GM21367 (cell line): ENCODE results near the gene ENDOG.
"Not testable (repeated sequence)": the region's sequence is repeated elsewhere in the genome, so short reads cannot be mapped to it uniquely, and the experiment has no call there.

Experiments
- ATAC-seq: cut with Tn5 transposase; IDR thresholded peaks from one replicate; pipeline ENCODE4 v1.9.1; 2021; ENCODE audit not compliant: unreplicated experiment

Gene ENDOG

GRCh38 chr9:128818099-128818838 is at the start of gene ENDOG:
Gene ENDOG, plus strand, starts transcription at chr9:128818500. Its CDS starts 185 bp downstream, at chr9:128818685.
- peak; percentile 86 for ATAC-seq

DNA sequence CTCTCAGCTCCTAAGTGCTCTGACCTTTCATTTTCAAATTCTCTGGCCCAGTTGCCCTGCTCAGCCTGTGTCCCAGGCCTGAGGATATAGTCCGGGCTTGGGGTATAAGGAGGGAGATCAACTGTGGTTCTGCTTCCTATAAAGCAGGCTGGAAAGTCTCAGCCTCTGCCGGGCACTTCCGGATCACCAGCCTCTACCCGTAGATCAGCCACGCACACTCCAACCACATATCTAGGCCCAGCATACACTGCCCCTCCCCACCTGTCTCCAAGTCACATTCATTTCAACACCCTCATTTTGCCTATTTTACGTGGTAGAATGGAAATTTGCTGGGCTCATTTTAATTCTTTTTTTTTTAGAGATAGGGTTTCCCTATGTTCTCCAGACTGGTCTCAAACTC is 49.7 kb upstream of the ENDOG start:
- ATAC-seq, result no peak

GRCh38 chr9:128770286-128771030 is 47.8 kb upstream of the ENDOG start:
- ATAC-seq, result no peak

- ATAC-seq, result peak; percentile 18
Observed at GRCh38 chr9:128771094-128771721, 47.1 kb upstream of the ENDOG start.

- peak; percentile 70 for ATAC-seq
Observed at GRCh38 chr9:128771745-128772519, 46.4 kb upstream of the ENDOG start, which contains the start of gene ZER1. Gene ZER1, minus strand, starts transcription at chr9:128771927. Its CDS starts 16,362 bp downstream, at chr9:128755565.

- no peak for ATAC-seq
Observed at GRCh38 chr9:128773049-128773448, 45.3 kb upstream of the ENDOG start.

DNA sequence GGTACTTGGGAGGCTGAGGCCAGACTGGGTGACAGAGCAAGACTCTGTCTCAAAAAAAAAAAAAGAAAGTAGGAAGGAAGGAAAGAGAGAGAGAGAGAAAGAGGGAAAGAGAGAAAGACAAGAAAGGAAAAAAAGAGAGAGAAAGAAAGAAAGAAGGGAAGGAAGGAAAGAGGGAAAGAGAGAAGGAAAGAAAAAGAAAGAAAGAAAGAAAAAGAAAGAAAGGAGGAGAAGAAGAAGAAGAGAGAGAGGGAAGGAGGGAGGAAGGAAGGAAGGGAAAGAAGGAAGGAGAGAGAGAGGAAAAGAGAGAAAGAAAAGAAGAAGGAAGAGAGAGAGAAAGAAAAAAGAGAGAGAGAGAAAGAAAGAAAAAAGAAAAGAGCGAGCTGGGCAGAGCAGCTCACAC is 43.5 kb upstream of the ENDOG start:
- no peak for ATAC-seq

DNA sequence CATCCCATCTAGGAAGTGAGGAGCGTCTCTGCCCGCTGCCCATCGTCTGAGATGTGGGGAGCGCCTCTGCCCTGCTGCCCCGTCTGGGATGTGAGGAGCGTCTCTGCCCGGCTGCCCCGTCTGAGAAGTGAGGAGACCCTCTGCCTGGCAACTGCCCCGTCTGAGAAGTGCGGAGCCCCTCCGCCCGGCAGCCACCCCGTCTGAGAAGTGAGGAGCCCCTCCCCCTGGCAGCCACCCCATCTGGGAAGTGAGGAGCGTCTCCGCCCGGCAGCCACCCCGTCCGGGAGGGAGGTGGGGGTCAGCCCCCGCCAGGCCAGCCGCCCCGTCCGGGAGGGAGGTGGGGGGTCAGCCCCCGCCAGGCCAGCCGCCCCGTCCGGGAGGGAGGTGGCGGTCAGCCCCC is 38.2 kb upstream of the ENDOG start:
- not testable (repeated sequence) for ATAC-seq

DNA sequence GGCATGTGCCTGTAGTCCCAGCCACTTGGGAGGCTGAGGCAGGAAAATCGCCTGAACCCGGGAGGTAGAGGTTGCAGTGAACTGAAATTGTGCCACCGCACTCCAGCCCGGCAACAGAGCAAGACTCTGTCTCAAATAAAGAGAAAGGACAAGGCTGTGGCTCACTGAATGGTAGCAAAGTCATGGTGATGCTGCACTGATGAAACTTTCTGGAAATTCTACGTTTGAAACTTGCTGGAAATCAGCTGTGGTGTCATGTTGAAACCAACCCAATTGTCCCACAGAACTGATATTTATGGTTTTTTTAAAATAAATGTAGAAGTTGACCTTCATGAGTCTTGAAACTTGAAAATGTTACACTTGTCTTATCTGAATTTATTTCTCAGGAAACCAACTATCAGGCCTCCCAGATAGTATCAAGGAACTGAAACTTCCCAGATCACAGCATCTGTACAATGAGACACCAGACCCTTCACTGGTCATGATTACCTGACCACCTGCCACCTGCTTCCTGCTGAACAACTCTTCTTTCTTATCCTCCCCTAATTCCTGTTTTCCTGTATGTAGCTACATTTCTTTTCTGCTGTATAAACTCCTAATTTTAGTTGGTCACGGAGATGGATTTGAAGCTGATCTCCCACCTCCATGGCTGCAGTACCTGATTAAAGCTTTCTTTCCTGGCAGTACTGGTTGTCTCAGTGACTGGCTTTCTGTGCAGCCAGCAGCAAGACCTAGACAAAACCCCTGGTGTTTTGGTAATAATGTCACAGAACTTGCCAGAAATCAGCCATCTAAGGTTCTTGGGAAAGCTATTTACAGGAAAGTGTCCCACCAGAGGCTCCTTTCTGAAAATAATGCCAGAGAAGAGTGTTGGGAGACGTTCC is 36.9 kb upstream of the ENDOG start:
- no peak for ATAC-seq

DNA sequence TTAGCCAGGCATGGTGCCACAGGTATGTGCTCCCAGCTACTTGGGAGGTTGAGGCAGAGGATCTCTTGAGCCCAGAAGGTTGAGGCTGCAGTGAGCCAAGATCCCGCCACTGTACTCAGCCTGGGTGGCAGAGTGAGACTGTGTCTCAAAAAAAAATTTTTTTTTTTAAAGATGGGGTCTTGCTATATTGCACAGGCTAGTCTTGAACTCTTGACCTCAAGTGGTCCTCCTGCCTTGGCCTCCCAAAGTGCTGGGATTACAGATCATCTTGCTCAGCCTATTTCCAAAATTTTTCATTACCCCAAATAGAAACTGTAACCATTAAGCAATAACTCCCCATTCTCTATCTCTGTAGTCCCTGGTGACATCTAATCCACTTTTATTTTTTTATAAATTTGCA is 35.6 kb upstream of the ENDOG start:
- ATAC-seq, result no peak

- no peak for ATAC-seq
Observed at GRCh38 chr9:128785427-128785826, 32.9 kb upstream of the ENDOG start.

- ATAC-seq, result peak; percentile 67
Observed at GRCh38 chr9:128786681-128787601, 31.4 kb upstream of the ENDOG start, which contains the start of gene TBC1D13. Gene TBC1D13, plus strand, starts transcription at chr9:128787253. Its CDS starts 101 bp downstream, at chr9:128787354.

GRCh38 chr9:128787659-128788058 is 30.6 kb upstream of the ENDOG start:
- no peak for ATAC-seq

DNA sequence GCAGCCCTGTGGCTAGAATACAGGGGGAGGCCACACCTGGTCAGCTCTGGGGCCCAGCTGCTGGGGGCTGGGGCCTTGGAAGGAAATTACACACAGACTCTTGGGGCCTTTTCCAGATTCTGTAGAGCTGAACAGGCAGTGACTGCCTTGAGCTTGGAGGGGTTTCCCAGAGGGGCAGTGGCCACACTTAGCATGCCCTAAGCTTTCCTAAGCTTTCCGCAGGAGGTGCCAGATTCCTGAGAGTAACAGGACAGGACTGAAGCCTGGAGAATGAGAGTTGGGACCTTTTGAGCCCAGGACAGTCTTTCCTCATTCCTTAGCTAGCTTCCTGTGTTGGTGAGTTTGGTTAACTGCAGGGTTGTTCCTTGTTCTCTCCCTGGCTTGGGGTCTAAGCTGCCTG is 29.9 kb upstream of the ENDOG start:
- no peak for ATAC-seq

GRCh38 chr9:128790536-128790935 is 27.8 kb upstream of the ENDOG start:
- no peak for ATAC-seq

DNA sequence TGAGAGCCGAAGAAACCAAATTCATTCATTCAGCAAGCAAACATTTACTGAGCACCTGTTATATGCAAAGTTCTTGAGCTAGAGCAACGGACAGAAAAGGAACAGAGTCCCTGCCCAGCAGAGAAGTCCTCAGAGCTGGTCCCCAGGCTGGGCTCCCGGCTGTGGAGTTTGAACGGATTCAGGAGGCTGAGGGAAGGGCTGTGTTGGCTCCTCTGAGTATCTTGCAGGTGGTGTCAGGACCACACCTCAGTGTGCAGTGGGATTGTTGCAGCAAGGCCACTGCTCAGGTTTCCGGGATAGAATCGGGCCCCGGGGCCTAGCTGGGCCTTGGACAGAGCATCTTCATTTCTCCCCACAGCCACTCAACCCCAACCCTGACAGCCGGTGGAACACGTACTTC is 26.2 kb upstream of the ENDOG start:
- no peak for ATAC-seq

- no peak for ATAC-seq
Observed at GRCh38 chr9:128792978-128793686, 25.2 kb upstream of the ENDOG start.

DNA sequence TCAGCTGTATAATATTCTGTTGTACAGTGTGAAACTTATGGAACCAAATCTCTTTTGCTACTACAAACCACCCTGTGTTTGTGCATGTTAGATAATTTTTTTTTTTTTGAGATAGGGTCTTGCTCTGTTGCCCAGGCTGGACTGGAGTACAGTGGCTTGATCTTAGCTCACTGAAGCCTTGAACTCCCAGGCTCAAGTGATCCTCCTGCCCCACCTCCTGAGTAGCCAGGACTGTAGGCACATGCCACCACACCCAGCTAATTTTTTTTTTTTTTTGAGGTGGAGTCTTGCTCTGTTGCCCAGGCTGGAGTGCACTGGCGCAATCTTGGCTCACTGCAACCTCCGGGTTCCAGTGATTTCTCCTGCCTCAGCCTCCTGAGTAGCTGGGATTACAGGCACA is 23.3 kb upstream of the ENDOG start:
- ATAC-seq, result not testable (repeated sequence)
